KMS-11 (cell line): ENCODE data around the gene KCNB1.

Experiments
- H2AFZ ChIP-seq: fragments of 200-600 bp; sonication (generic); 2 replicates; pipeline ENCODE4 v1.6.1; 2016; ENCODE audit warnings: antibody characterized with exemption, mixed run types, low read depth
- H3K27ac ChIP-seq: fragments of 200-600 bp; sonication (generic); 2 replicates; pipeline ENCODE4 v1.6.1; 2016; ENCODE audit warnings: mild to moderate bottlenecking, mixed run types
- H3K27me3 ChIP-seq: fragments of 200-600 bp; sonication (generic); 2 replicates; pipeline ENCODE4 v1.6.1; 2017; ENCODE audit warnings: mild to moderate bottlenecking, low read depth, mixed run types, moderate library complexity; ENCODE audit not compliant: insufficient read depth
- H3K36me3 ChIP-seq: fragments of 200-600 bp; sonication (generic); 2 replicates; pipeline ENCODE4 v1.6.1; 2017; ENCODE audit warnings: mild to moderate bottlenecking, mixed run types; ENCODE audit not compliant: insufficient read depth
- H3K4me1 ChIP-seq: fragments of 200-600 bp; sonication (generic); 2 replicates; pipeline ENCODE4 v1.6.1; 2016; ENCODE audit warnings: mild to moderate bottlenecking, low read depth, mixed run types; ENCODE audit not compliant: poor library complexity, severe bottlenecking
- H3K4me2 ChIP-seq: fragments of 200-600 bp; sonication (generic); 2 replicates; pipeline ENCODE4 v1.7.0; 2016; ENCODE audit warnings: mild to moderate bottlenecking, mixed run types
- H3K4me3 ChIP-seq: fragments of 200-600 bp; sonication (generic); IDR thresholded peaks from 2 replicates; pipeline ENCODE4 v1.6.1; 2017; ENCODE audit warnings: low read depth, low read length, mixed read lengths; ENCODE audit not compliant: insufficient read depth
- H3K79me2 ChIP-seq: fragments of 200-600 bp; sonication (generic); 2 replicates; pipeline ENCODE4 v1.6.1; 2016; ENCODE audit warnings: low read depth, mixed run types; ENCODE audit not compliant: insufficient read depth
- H3K9ac ChIP-seq: fragments of 200-600 bp; sonication (generic); 2 replicates; pipeline ENCODE4 v1.6.1; 2016; ENCODE audit warnings: mild to moderate bottlenecking, mixed run types
- H4K20me1 ChIP-seq: fragments of 200-600 bp; sonication (generic); 2 replicates; pipeline ENCODE4 v1.6.1; 2016; ENCODE audit warnings: mild to moderate bottlenecking, mixed run types; ENCODE audit not compliant: insufficient read depth
- TF ChIP-seq, protein P1 (sequence below): fragments of 200-600 bp; sonication (generic); conservative IDR thresholded peaks from 2 replicates; pipeline ENCODE4 v1.6.1; 2017; ENCODE audit warnings: low read depth, mild to moderate bottlenecking, antibody characterized with exemption, low read length, moderate library complexity, mixed read lengths

The KCNB1 gene

DNA sequence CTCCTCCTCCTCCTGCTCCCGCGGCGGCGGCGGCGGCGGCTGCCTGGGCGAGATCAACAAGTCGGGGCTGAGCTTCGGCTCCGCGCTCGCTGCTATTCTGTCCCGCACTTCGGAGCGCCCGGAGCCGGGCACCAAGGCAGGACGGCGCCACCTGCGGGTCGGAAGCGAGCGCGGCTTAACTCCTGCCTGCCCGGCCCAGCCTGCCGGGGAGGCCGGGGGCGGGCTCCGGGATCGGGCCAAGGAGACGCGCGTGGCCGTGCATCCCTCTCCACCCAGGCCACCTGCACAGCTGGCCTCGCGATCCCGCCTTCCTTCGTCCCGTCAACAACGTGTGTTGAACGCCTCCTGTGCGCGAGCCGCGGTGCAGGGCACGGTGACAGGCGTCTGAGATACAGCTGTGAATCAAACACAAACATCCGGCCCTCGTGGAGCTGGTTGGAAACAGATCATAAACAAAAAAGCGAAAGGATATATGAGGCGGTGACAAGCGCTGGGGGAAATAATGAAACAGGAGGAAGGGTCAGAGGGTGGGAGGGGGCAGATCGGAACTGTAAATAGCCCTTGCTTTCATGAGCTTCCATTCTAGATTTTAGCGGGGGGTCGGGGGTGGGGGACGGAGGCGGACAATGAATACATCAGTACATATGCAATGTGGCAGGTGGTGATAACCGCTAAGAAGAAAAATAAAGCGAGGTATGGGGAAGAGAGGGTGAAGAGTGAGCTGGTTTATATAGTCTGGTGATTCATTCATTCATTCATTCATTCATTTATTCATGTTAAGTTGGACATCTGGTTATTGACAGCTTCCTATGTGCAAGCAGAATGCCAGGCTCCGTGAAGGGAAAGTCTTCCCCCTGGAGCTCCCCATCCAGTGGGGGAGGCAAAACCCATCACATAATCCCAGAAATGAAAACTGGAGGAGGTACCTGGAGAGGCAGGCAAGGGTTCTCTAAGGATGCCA, 2.0 kb upstream of the KCNB1 start:
- Histone ChIP-seq H3K27me3 (peaks cover 33% of the 10 kb centered on the region), H4K20me1 (no peaks in the 10 kb centered on the region), H3K4me2 (peak overlapping the region; percentile 64), H3K36me3 (no peaks in the 10 kb centered on the region), H3K4me3 (no peak overlapping the region), H3K27ac (no peak overlapping the region), H3K4me1 (peaks cover 4% of the 10 kb centered on the region), H3K9ac (no peak overlapping the region; the same call in 1 of the 2 replicates), H3K79me2 (no peaks in the 10 kb centered on the region), H2AFZ (peak overlapping the region; percentile 84)
- TF ChIP-seq, protein P1, sequence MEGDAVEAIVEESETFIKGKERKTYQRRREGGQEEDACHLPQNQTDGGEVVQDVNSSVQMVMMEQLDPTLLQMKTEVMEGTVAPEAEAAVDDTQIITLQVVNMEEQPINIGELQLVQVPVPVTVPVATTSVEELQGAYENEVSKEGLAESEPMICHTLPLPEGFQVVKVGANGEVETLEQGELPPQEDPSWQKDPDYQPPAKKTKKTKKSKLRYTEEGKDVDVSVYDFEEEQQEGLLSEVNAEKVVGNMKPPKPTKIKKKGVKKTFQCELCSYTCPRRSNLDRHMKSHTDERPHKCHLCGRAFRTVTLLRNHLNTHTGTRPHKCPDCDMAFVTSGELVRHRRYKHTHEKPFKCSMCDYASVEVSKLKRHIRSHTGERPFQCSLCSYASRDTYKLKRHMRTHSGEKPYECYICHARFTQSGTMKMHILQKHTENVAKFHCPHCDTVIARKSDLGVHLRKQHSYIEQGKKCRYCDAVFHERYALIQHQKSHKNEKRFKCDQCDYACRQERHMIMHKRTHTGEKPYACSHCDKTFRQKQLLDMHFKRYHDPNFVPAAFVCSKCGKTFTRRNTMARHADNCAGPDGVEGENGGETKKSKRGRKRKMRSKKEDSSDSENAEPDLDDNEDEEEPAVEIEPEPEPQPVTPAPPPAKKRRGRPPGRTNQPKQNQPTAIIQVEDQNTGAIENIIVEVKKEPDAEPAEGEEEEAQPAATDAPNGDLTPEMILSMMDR: peak; percentile 69

DNA sequence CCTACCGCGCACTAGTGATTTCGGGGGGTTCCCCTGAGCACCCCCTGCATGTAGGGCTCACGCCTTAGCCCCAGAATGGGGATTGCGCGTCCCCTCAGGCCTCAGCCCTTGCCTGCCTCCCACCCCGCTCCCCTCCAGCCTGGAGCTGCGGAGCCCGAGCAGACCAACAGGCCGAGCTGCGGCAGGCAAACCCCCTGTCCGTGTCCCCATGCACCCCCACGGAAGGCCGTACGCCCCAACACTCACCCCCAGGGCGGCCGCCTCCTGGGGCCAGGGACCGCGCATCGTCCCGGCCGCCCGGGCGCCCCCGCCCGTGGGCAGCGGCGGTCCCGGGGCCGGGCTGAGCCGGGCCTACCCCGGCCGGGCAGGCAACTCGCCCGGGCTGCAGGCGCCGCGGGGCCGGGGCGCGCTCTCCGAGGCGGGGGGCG, 1.2 kb upstream of the KCNB1 start:
- no peak overlapping the region for H3K4me3 ChIP-seq
- no peaks in the 10 kb centered on the region for H3K36me3 ChIP-seq
- no peak overlapping the region for H3K9ac ChIP-seq
- H3K4me1 ChIP-seq: peaks cover 4% of the 10 kb centered on the region
- no peak overlapping the region for H2AFZ ChIP-seq
- H3K4me2 ChIP-seq: no peak overlapping the region
- TF ChIP-seq, protein P1: no peak
- no peak overlapping the region for H3K27ac ChIP-seq
- no peaks in the 10 kb centered on the region for H3K79me2 ChIP-seq
- peaks cover 33% of the 10 kb centered on the region for H3K27me3 ChIP-seq
- no peaks in the 10 kb centered on the region for H4K20me1 ChIP-seq

DNA sequence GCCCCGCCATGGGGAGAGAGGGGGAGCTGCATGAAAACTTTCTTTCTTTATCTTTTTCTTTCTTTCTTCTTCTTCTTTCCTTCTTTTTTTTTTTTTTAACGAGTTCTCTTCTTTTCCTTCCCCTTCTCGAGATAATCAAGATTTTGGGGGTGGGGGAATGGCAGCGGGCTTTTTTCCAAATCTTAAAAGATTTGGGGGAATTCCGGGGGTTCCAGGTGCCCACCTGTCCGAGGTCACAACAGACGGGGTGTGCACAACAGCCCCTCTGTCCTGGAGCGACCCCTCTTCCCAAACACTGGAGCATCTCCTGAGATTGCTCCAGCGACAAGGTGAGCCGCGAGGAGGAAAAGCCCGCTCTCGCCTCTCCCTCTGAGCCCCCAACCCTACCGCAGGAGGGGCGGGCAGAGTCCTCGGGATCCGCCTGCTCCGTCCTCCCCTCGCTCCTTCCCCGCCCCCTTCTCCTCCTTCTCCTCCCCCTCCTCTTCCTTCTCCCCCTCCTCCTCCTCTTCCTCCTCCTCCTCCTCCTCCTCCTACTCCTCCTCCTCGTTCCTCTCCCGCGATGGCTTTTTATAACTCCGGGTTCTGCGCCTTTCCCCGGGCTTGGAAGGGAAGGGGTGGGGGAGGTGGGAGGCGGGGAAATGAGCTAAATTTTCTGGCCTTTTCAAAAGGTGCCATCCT, 689 bp upstream of the KCNB1 start:
- H3K9ac ChIP-seq: no peak overlapping the region
- H3K27ac ChIP-seq: no peak overlapping the region
- H3K79me2 ChIP-seq: no peaks in the 10 kb centered on the region
- H3K27me3 ChIP-seq: peaks cover 36% of the 10 kb centered on the region
- peaks cover 4% of the 10 kb centered on the region for H3K4me1 ChIP-seq
- TF ChIP-seq, protein P1: no peak
- H3K36me3 ChIP-seq: no peaks in the 10 kb centered on the region
- no peak overlapping the region for H3K4me2 ChIP-seq
- H2AFZ ChIP-seq: no peak overlapping the region
- no peaks in the 10 kb centered on the region for H4K20me1 ChIP-seq
- H3K4me3 ChIP-seq: no peak overlapping the region

DNA sequence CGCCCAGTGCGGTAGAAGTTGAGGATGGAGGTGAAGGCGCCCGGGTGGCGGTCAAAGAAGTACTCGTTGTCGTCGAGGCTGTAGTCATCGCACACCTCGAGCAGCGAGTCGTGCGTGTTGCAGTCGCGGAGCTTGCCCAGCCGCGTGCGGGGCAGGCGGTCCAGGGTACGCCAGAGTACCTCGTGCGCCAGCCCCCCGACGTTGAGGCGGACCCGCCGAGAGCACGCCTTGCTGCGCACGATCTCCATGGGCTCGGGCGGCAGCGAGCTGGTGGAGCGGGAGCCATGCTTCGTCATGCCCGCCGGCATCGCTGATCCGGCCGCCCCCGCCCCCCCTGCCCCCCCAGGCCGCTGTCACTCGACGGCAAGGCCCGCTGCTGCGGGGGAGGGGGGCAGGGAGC, 295 bp downstream of the KCNB1 start:
- Histone ChIP-seq H3K27ac (no peak overlapping the region), H3K9ac (no peak overlapping the region), H3K4me3 (no peak overlapping the region), H4K20me1 (no peaks in the 10 kb centered on the region), H3K27me3 (peaks cover 43% of the 10 kb centered on the region), H3K4me2 (no peak overlapping the region), H3K36me3 (no peaks in the 10 kb centered on the region), H3K79me2 (no peaks in the 10 kb centered on the region), H3K4me1 (peaks cover 4% of the 10 kb centered on the region), H2AFZ (no peak overlapping the region)
- TF ChIP-seq, protein P1: no peak
